GM19351 (cell line): ENCODE measurements around the gene MISP3.

ENCODE experiments used
- ATAC-seq: cut with Tn5 transposase; IDR thresholded peaks from one replicate; pipeline ENCODE4 v1.9.1; 2021; ENCODE audit warnings: mild to moderate bottlenecking, moderate library complexity; ENCODE audit not compliant: unreplicated experiment

Gene MISP3

GRCh38 chr19:14119146-14119545, 46.6 kb downstream of the MISP3 start:
- no peak for ATAC-seq

- ATAC-seq: no peak
These were observed 47.3 kb downstream of the MISP3 start for GRCh38 chr19:14119644-14120496.

- ATAC-seq: no peak
These were observed 47.9 kb downstream of the MISP3 start for GRCh38 chr19:14120497-14120780.

- no peak for ATAC-seq
These were observed 50.3 kb downstream of the MISP3 start for GRCh38 chr19:14122924-14123323.
